ENCODE measurements around the gene MYH9. TPM values are rescaled to one million over a fixed set of nuclear protein-coding genes. Genes with fewer than 3 reads are reported as not detected.

The MYH9 gene
- total RNA-seq, 1 experiment from 2014 or later, result 653 TPM

- Mint-ChIP-seq H3K27ac (ENCODE audit: low read depth, unreplicated experiment) (peak overlapping the region; percentile 94), H3K4me1 (ENCODE audit: insufficient read depth, unreplicated experiment) (peaks cover 29% of the 10 kb centered on the region), H3K9me3 (ENCODE audit: unreplicated experiment) (no peaks in the 10 kb centered on the region), H3K4me3 (ENCODE audit: unreplicated experiment) (peak overlapping the region; percentile 91), H3K27me3 (ENCODE audit: insufficient read depth, unreplicated experiment) (no peaks in the 10 kb centered on the region), H3K36me3 (ENCODE audit: insufficient read depth, unreplicated experiment) (peaks cover 51% of the 10 kb centered on the region)
- no peak for TF ChIP-seq CTCF (IDR thresholded peaks at IDR 0.05; ENCODE audit: unreplicated experiment)
- ChIA-PET POLR2A (interaction anchor here (0.5 to 6.8 kb wide), 14 partner anchors 11 to 82 kb away, joined by 3 to 120 read pairs (median 6); no protein-coding TSS in a partner anchor), CTCF (interaction anchor here (0.6 to 2.8 kb wide), 10 partner anchors 9 to 1177 kb away, joined by 3 to 14 read pairs (median 5); no protein-coding TSS in a partner anchor)
- BruUV-seq (replicated peaks), result no TSS peak
- DNase-seq (ENCODE audit: unreplicated experiment), result no peak
- intact Hi-C loops (cut with micrococcal nuclease), result loop anchor here (5.0 kb wide), 1 partner anchor 33 kb away; no protein-coding TSS in a partner anchor
Measured at GRCh38 chr22:36384766-36385481, 2.8 kb downstream of the MYH9 start.

- no peak for TF ChIP-seq CTCF (IDR thresholded peaks at IDR 0.05; ENCODE audit: unreplicated experiment)
- Mint-ChIP-seq H3K4me3 (ENCODE audit: unreplicated experiment) (peak overlapping the region; percentile 50), H3K9me3 (ENCODE audit: unreplicated experiment) (no peaks in the 10 kb centered on the region), H3K36me3 (ENCODE audit: insufficient read depth, unreplicated experiment) (peaks cover 57% of the 10 kb centered on the region), H3K27me3 (ENCODE audit: insufficient read depth, unreplicated experiment) (no peaks in the 10 kb centered on the region), H3K4me1 (ENCODE audit: insufficient read depth, unreplicated experiment) (peaks cover 24% of the 10 kb centered on the region), H3K27ac (ENCODE audit: low read depth, unreplicated experiment) (peak overlapping the region; percentile 23)
- intact Hi-C loops (cut with micrococcal nuclease), result no loop called here
- ChIA-PET CTCF (interaction anchor here (0.6 to 2.8 kb wide), 4 partner anchors 10 to 83 kb away, joined by 3 to 14 read pairs (median 4); no protein-coding TSS in a partner anchor), POLR2A (interaction anchor here (0.7 to 6.8 kb wide), 5 partner anchors 9 to 88 kb away, joined by 3 to 120 read pairs (median 88); no protein-coding TSS in a partner anchor)
- BruUV-seq (replicated peaks), result no TSS peak
- DNase-seq (ENCODE audit: unreplicated experiment), result peak; percentile 83
Measured at GRCh38 chr22:36383110-36383581, 4.6 kb downstream of the MYH9 start.

GRCh38 chr22:36381513-36382128, 6.1 kb downstream of the MYH9 start:
- TF ChIP-seq CTCF (IDR thresholded peaks at IDR 0.05; ENCODE audit: unreplicated experiment), result no peak
- no TSS peak for BruUV-seq (replicated peaks)
- H3K27me3 Mint-ChIP-seq (ENCODE audit: insufficient read depth, unreplicated experiment), result no peaks in the 10 kb centered on the region
- ChIA-PET POLR2A (interaction anchor here (1.1 to 1.6 kb wide), 2 partner anchors 10 to 61 kb away, joined by 3 to 5 read pairs; no protein-coding TSS in a partner anchor), CTCF (interaction anchor here (0.7 kb wide), 1 partner anchor 12 kb away, joined by 6 read pairs; no protein-coding TSS in a partner anchor)
- no peak for DNase-seq (ENCODE audit: unreplicated experiment)
- no peak overlapping the region for H3K4me3 Mint-ChIP-seq (ENCODE audit: unreplicated experiment)
- H3K4me1 Mint-ChIP-seq (ENCODE audit: insufficient read depth, unreplicated experiment), result peaks cover 24% of the 10 kb centered on the region
- peaks cover 68% of the 10 kb centered on the region for H3K36me3 Mint-ChIP-seq (ENCODE audit: insufficient read depth, unreplicated experiment)
- H3K9me3 Mint-ChIP-seq (ENCODE audit: unreplicated experiment), result no peaks in the 10 kb centered on the region
- intact Hi-C loops (cut with micrococcal nuclease), result no loop called here
- H3K27ac Mint-ChIP-seq (ENCODE audit: low read depth, unreplicated experiment), result no peak overlapping the region

Measured in MCF 10A (cell line).